Bronchial epithelial cell (primary cell): Measurements from ENCODE around the gene SAMD8. TPM values are rescaled to one million over a fixed set of nuclear protein-coding genes. Genes with fewer than 3 reads are reported as not detected.

Experiments used
- DNase-seq: peaks from one replicate; pipeline ENCODE4 v3.0.0-alpha.2; 2010; ENCODE audit warnings: low read depth
- FAIRE-seq: peaks from 2 replicates; lab custom pipeline; 2011; peaks lifted over from hg19 to GRCh38; lab: Jason Lieb, UNC
- H3K27me3 ChIP-seq: 2 replicates; pipeline ENCODE4 v1.5.1; 2011; ENCODE audit warnings: low read length; ENCODE audit not compliant: control insufficient read depth, insufficient read depth
- H3K36me3 ChIP-seq: 2 replicates; pipeline ENCODE4 v1.5.1; 2011; ENCODE audit warnings: low read length; ENCODE audit not compliant: control insufficient read depth, insufficient read depth
- H3K4me3 ChIP-seq: 2 replicates; pipeline ENCODE4 v1.5.1; 2011; ENCODE audit warnings: mild to moderate bottlenecking, low read depth, low read length, control low read depth
- CTCF ChIP-seq: IDR thresholded peaks from 2 replicates; pipeline ENCODE4 v1.5.1; 2011; ENCODE audit warnings: mild to moderate bottlenecking, moderate library complexity, low read length, control low read depth, inconsistent platforms; ENCODE audit not compliant: insufficient read depth, severe bottlenecking
- total RNA-seq: library from RNA; depleted of rRNA; stranded (reverse); fragments of >200 nt; gene quantifications from 2 replicates; pipeline ENCODE4 v1.2.1, GENCODE V29; 2014

Gene SAMD8
- 25.5 and 36.0 TPM in 2 replicates for total RNA-seq

GRCh38 chr10:75111365-75111906 is at the start of gene SAMD8:
Gene SAMD8, plus strand, starts transcription at chr10:75111656. Its CDS starts 38,873 bp downstream, at chr10:75150529.
- peak; percentile 82 for DNase-seq
- TF ChIP-seq CTCF: peak; percentile 1
- Histone ChIP-seq H3K36me3 (no peaks in the 10 kb centered on the region), H3K27me3 (no peaks in the 10 kb centered on the region), H3K4me3 (peak within 1 kb of the TSS; percentile 86)
- FAIRE-seq: no peak

- Histone ChIP-seq H3K4me3 (no peak overlapping the region), H3K27me3 (no peaks in the 10 kb centered on the region), H3K36me3 (no peaks in the 10 kb centered on the region)
- no peak for FAIRE-seq
- TF ChIP-seq CTCF: no peak
- no peak for DNase-seq
Observed at GRCh38 chr10:75061709-75062505, 49.5 kb upstream of the SAMD8 start.

GRCh38 chr10:75062506-75063299 is 48.8 kb upstream of the SAMD8 start:
- FAIRE-seq (no peak), DNase-seq (no peak)
- no peaks in the 10 kb centered on the region for H3K27me3 ChIP-seq
- H3K36me3 ChIP-seq: no peaks in the 10 kb centered on the region
- H3K4me3 ChIP-seq: no peak overlapping the region
- TF ChIP-seq CTCF: no peak

- FAIRE-seq: no peak
- no peaks in the 10 kb centered on the region for H3K36me3 ChIP-seq
- no peak overlapping the region for H3K4me3 ChIP-seq
- TF ChIP-seq CTCF: no peak
- no peak for DNase-seq
- no peaks in the 10 kb centered on the region for H3K27me3 ChIP-seq
Observed at GRCh38 chr10:75063461-75064230, 47.8 kb upstream of the SAMD8 start.

- DNase-seq (no peak), FAIRE-seq (no peak)
- Histone ChIP-seq H3K27me3 (no peaks in the 10 kb centered on the region), H3K4me3 (no peak overlapping the region), H3K36me3 (no peaks in the 10 kb centered on the region)
- no peak for TF ChIP-seq CTCF
Observed at GRCh38 chr10:75065076-75065475, 46.4 kb upstream of the SAMD8 start.
